ENCODE data around the gene IL1R1. TPM values are rescaled to one million over a fixed set of nuclear protein-coding genes. Genes with fewer than 3 reads are reported as not detected.

Gene IL1R1
- total and polyA plus RNA-seq, 4 donors, result 97.0 to 182 (median 137) TPM

- Histone ChIP-seq H3K9me3 (ENCODE audit: control insufficient read depth in 4 of 4, insufficient read depth in 3 of 4, low read length in 3 of 4) (peaks cover 0 to 27% (median 4%) of the 10 kb centered on the region in 4 donors), H3K9ac (ENCODE audit: insufficient read depth in 1 of 2, low read length in 2 of 2) (no peak overlapping the region), H3K4me3 (no peak overlapping the region), H3K36me3 (ENCODE audit: control insufficient read depth in 4 of 4, insufficient read depth in 4 of 4, low read length in 4 of 4) (peaks cover 7 to 32% (median 25%) of the 10 kb centered on the region in 4 donors), H3K27me3 (ENCODE audit: control insufficient read depth in 3 of 3, insufficient read depth in 3 of 3, low read length in 2 of 3) (no peaks in the 10 kb centered on the region), H3K27ac (ENCODE audit: low read depth in 1 of 2, low read length in 1 of 2) (peak overlapping the region in 1 of 2 donors; percentile 74), H3K4me1 (ENCODE audit: control insufficient read depth in 5 of 5, insufficient read depth in 5 of 5, low read length in 5 of 5) (peaks cover 8 to 47% (median 34%) of the 10 kb centered on the region in 5 donors)
- TF ChIP-seq CTCF (IDR thresholded peaks at IDR 0.05; ENCODE audit: control extremely low read depth, extremely low read depth), result no peak
- ATAC-seq (ENCODE audit: insufficient read depth, low FRiP score) (no peak), DNase-seq (peak in 1 of 3 donors; percentile 22)
- 64 to 79% methylated on average over 2 of the region's 2 CpGs for WGBS, 2 donors
Observed at GRCh38 chr2:102149243-102149642, 6.7 kb downstream of the IL1R1 start.

GRCh38 chr2:102149644-102150455 is 7.3 kb downstream of the IL1R1 start:
- ATAC-seq (ENCODE audit: insufficient read depth, low FRiP score), result no peak
- peak in 2 of 3 donors; percentile 22 to 37 for DNase-seq
- peak overlapping the region in 1 of 2 donors; percentile 74 for H3K27ac ChIP-seq (ENCODE audit: low read depth in 1 of 2, low read length in 1 of 2)

GRCh38 chr2:102154364-102154763 is 11.8 kb downstream of the IL1R1 start:
- H3K36me3 ChIP-seq (ENCODE audit: control insufficient read depth in 4 of 4, insufficient read depth in 4 of 4, low read length in 4 of 4), result peaks cover 15 to 35% (median 33%) of the 10 kb centered on the region in 4 donors
- no peak overlapping the region for H3K27ac ChIP-seq (ENCODE audit: low read depth in 1 of 2, low read length in 1 of 2)
- H3K27me3 ChIP-seq (ENCODE audit: control insufficient read depth in 3 of 3, insufficient read depth in 3 of 3, low read length in 2 of 3), result no peaks in the 10 kb centered on the region
- DNase-seq (no peak), ATAC-seq (ENCODE audit: insufficient read depth, low FRiP score) (no peak)
- H3K4me1 ChIP-seq (ENCODE audit: control insufficient read depth in 5 of 5, insufficient read depth in 5 of 5, low read length in 5 of 5), result peaks cover 11 to 67% (median 31%) of the 10 kb centered on the region in 5 donors
- no peak for TF ChIP-seq CTCF (IDR thresholded peaks at IDR 0.05; ENCODE audit: control extremely low read depth, extremely low read depth)
- peaks cover 0 to 4% (median 0%) of the 10 kb centered on the region in 4 donors for H3K9me3 ChIP-seq (ENCODE audit: control insufficient read depth in 4 of 4, insufficient read depth in 3 of 4, low read length in 3 of 4)
- WGBS, 2 donors, result 92 to 97% methylated on average over 6 of the region's 6 CpGs
- no peak overlapping the region for H3K4me3 ChIP-seq
- no peak overlapping the region for H3K9ac ChIP-seq (ENCODE audit: insufficient read depth in 1 of 2, low read length in 2 of 2)

More at GRCh38 chr2:102149644-102150455, 7.3 kb downstream of the IL1R1 start:
- H3K27me3 ChIP-seq (ENCODE audit: control insufficient read depth in 3 of 3, insufficient read depth in 3 of 3, low read length in 2 of 3), result no peaks in the 10 kb centered on the region
- H3K4me3 ChIP-seq, result no peak overlapping the region
- no peak for TF ChIP-seq CTCF (IDR thresholded peaks at IDR 0.05; ENCODE audit: control extremely low read depth, extremely low read depth)
- H3K9me3 ChIP-seq (ENCODE audit: control insufficient read depth in 4 of 4, insufficient read depth in 3 of 4, low read length in 3 of 4), result peaks cover 0 to 22% (median 4%) of the 10 kb centered on the region in 4 donors
- H3K9ac ChIP-seq (ENCODE audit: insufficient read depth in 1 of 2, low read length in 2 of 2), result no peak overlapping the region
- 76 to 87% methylated on average over 9 of the region's 9 CpGs for WGBS, 2 donors
- peaks cover 8 to 47% (median 35%) of the 10 kb centered on the region in 5 donors for H3K4me1 ChIP-seq (ENCODE audit: control insufficient read depth in 5 of 5, insufficient read depth in 5 of 5, low read length in 5 of 5)
- H3K36me3 ChIP-seq (ENCODE audit: control insufficient read depth in 4 of 4, insufficient read depth in 4 of 4, low read length in 4 of 4), result peaks cover 7 to 31% (median 25%) of the 10 kb centered on the region in 4 donors
